DND-41 (cell line): Measurements from ENCODE around the gene DHX30.

Experiments
- ATAC-seq: fragments of 200-7000 bp; cut with Tn5 transposase; 3 replicates; pipeline ENCODE4 v1.9.1; 2021; ENCODE audit warnings: low read depth; ENCODE audit not compliant: insufficient read depth
- DNase-seq: peaks from one replicate; pipeline ENCODE4 v3.0.0-alpha.2; 2020
- H2AFZ ChIP-seq: 2 replicates; pipeline ENCODE4 v1.6.0; 2012; ENCODE audit warnings: low read depth, low read length
- H3K27ac ChIP-seq: 2 replicates; pipeline ENCODE4 v1.5.1; 2012; ENCODE audit warnings: low read length, inconsistent platforms
- H3K27me3 ChIP-seq: fragments of 200-600 bp; sonication (generic); 2 replicates; pipeline ENCODE4 v1.6.0; 2012; ENCODE audit warnings: low read length, mild to moderate bottlenecking, inconsistent platforms; ENCODE audit not compliant: insufficient read depth, poor library complexity
- H3K36me3 ChIP-seq: 2 replicates; pipeline ENCODE4 v1.5.1; 2012; ENCODE audit warnings: low read length, inconsistent platforms; ENCODE audit not compliant: insufficient read depth
- H3K4me1 ChIP-seq: 2 replicates; pipeline ENCODE4 v1.5.1; 2012; ENCODE audit warnings: mild to moderate bottlenecking, low read length; ENCODE audit not compliant: insufficient read depth
- H3K4me2 ChIP-seq: 2 replicates; pipeline ENCODE4 v1.6.0; 2012; ENCODE audit warnings: mild to moderate bottlenecking, moderate library complexity, low read length, inconsistent platforms; ENCODE audit not compliant: insufficient read depth
- H3K4me3 ChIP-seq, 2 experiments: fragments of 200-600 bp in 1 of 2; shearing (Covaris generic) in 1 of 2; 2 replicates each; pipeline ENCODE4 v1.5.1; 2012 to 2016; ENCODE audit warnings: inconsistent platforms in 2 of 2, low read length in 2 of 2, mild to moderate bottlenecking in 2 of 2, low read depth in 1 of 2, moderate library complexity in 1 of 2
- H3K79me2 ChIP-seq: 2 replicates; pipeline ENCODE4 v1.6.0; 2012; ENCODE audit warnings: low read length, inconsistent platforms; ENCODE audit not compliant: insufficient read depth
- H3K9ac ChIP-seq: 2 replicates; pipeline ENCODE4 v1.6.0; 2012; ENCODE audit warnings: low read depth, mild to moderate bottlenecking, inconsistent platforms, low read length, moderate library complexity
- H3K9me3 ChIP-seq: 2 replicates; pipeline ENCODE4 v1.5.1; 2012; ENCODE audit warnings: low read length, moderate library complexity, mild to moderate bottlenecking, inconsistent platforms; ENCODE audit not compliant: insufficient read depth, severe bottlenecking
- H4K20me1 ChIP-seq: 2 replicates; pipeline ENCODE4 v1.6.0; 2012; ENCODE audit warnings: low read length; ENCODE audit not compliant: insufficient read depth
- EZH2 ChIP-seq: IDR thresholded peaks from 3 replicates; pipeline ENCODE4 v1.6.1; 2012; ENCODE audit warnings: borderline replicate concordance, low read depth, mild to moderate bottlenecking, moderate library complexity, low read length, inconsistent platforms; ENCODE audit not compliant: severe bottlenecking
- TF ChIP-seq, protein P1 (sequence below): IDR thresholded peaks from 2 replicates; pipeline ENCODE4 v1.5.1; 2012; ENCODE audit warnings: borderline replicate concordance, low read length, moderate library complexity, mild to moderate bottlenecking; ENCODE audit not compliant: poor library complexity, severe bottlenecking; ENCODE audit errors: extremely low read depth

DHX30 gene

DNA sequence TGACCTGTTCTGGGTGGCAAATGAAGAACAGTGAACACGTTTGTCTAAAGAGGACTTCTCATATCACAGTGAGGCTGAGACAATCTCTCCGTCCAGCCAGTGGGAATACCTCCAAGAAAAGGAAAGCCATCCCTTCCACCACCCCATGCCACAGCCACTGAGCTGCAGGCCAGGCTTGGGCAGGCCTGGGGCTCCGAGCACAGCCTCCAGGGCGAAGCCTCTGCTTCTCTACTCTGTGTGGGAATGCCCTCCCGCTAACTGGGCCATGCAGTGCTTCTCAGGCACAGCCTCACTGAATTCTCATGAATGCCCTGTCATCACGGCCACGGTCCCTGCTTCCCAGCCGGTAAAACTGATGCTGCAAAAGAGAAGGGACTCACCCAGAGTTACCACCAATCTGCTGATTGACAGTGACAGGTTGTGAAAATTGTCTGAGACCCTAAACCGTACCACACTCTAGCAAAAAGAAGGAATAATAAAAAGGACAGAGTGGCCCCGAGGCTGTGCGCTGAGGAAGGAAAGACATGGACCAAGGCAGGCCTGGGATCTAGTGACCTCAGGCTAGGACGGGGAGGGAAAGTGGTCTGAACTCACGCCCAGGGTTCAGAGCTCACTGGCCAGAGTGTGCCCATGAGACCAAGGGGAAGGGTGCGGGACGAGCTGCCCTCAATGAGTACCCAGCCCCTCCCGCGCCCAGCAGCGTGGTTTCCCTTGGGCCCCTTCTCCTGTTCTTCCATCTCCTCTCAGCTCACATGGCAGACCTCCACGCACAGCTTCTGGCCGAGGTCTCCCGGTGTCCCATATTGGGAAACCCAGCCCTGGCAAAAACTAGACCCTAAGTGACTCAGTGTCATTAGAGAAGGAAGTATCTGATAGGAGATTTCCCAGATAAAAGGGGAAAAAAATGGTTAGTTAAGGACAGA is 52.8 kb downstream of the DHX30 start:
- Histone ChIP-seq H3K4me1 (no peaks in the 10 kb centered on the region), H3K27me3 (no peaks in the 10 kb centered on the region), H3K27ac (no peak overlapping the region), H2AFZ (no peak overlapping the region), H3K4me2 (no peak overlapping the region), H3K79me2 (no peaks in the 10 kb centered on the region), H3K9me3 (no peaks in the 10 kb centered on the region), H3K4me3 (no peak overlapping the region), H4K20me1 (peaks cover 2% of the 10 kb centered on the region; the same call in 1 of the 2 replicates), H3K9ac (no peak overlapping the region), H3K36me3 (peaks cover 57% of the 10 kb centered on the region)
- DNase-seq (no peak), ATAC-seq (no peak)
- TF ChIP-seq, protein P1, sequence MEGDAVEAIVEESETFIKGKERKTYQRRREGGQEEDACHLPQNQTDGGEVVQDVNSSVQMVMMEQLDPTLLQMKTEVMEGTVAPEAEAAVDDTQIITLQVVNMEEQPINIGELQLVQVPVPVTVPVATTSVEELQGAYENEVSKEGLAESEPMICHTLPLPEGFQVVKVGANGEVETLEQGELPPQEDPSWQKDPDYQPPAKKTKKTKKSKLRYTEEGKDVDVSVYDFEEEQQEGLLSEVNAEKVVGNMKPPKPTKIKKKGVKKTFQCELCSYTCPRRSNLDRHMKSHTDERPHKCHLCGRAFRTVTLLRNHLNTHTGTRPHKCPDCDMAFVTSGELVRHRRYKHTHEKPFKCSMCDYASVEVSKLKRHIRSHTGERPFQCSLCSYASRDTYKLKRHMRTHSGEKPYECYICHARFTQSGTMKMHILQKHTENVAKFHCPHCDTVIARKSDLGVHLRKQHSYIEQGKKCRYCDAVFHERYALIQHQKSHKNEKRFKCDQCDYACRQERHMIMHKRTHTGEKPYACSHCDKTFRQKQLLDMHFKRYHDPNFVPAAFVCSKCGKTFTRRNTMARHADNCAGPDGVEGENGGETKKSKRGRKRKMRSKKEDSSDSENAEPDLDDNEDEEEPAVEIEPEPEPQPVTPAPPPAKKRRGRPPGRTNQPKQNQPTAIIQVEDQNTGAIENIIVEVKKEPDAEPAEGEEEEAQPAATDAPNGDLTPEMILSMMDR = no peak
- no peak for TF ChIP-seq EZH2

- Histone ChIP-seq H3K27me3 (no peaks in the 10 kb centered on the region), H3K79me2 (no peaks in the 10 kb centered on the region), H3K4me2 (no peak overlapping the region), H3K4me3 (no peak overlapping the region), H2AFZ (no peak overlapping the region), H3K9me3 (no peaks in the 10 kb centered on the region), H3K4me1 (no peaks in the 10 kb centered on the region), H3K27ac (no peak overlapping the region), H3K36me3 (peaks cover 52% of the 10 kb centered on the region), H4K20me1 (0 out of 2 replicates have a peak, but pooled peaks cover 2% of the 10 kb centered on the region), H3K9ac (no peak overlapping the region)
- TF ChIP-seq, protein P1 = no peak
- TF ChIP-seq EZH2 = no peak
- no peak for DNase-seq
- ATAC-seq = no peak
These were observed 53.7 kb downstream of the DHX30 start for GRCh38 chr3:47856669-47857068.

- no peak overlapping the region for H3K27ac ChIP-seq
- DNase-seq = no peak
- no peaks in the 10 kb centered on the region for H3K4me1 ChIP-seq
- H2AFZ ChIP-seq = no peak overlapping the region
- H3K9me3 ChIP-seq = no peaks in the 10 kb centered on the region
- H3K4me2 ChIP-seq = no peak overlapping the region
- H3K4me3 ChIP-seq = no peak overlapping the region
- H3K9ac ChIP-seq = no peak overlapping the region
- no peak for TF ChIP-seq EZH2
- TF ChIP-seq, protein P1 = no peak
- no peak for ATAC-seq
- H4K20me1 ChIP-seq = 0 out of 2 replicates have a peak, but pooled peaks cover 2% of the 10 kb centered on the region
- no peaks in the 10 kb centered on the region for H3K27me3 ChIP-seq
- H3K36me3 ChIP-seq = peaks cover 51% of the 10 kb centered on the region
- H3K79me2 ChIP-seq = no peaks in the 10 kb centered on the region
These were observed 54.2 kb downstream of the DHX30 start for GRCh38 chr3:47857151-47857550.
